ENCODE measurements around the gene GMCL2. TPM values are rescaled to one million over a fixed set of nuclear protein-coding genes. Genes with fewer than 3 reads are reported as not detected.

The GMCL2 gene
- total and polyA plus RNA-seq, 2 experiments from 2014 or later, result 0.07 TPM; not detected in 1

DNA sequence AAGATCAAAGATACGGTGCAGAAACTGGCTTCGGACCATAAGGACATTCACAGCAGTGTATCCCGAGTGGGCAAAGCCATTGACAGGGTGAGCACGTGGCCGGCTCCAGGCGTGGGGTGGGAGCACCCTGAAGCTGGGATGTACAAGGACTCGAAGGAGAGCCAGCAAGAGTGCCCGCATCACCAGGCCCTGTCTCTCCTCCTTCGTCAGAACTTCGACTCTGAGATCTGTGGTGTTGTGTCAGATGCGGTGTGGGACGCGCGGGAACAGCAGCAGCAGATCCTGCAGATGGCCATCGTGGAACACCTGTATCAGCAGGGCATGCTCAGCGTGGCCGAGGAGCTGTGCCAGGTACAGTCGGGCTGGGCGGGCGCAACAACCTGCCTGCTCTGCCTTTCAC lies 44.5 kb downstream of the GMCL2 start:
- H3K9me3 Mint-ChIP-seq, result no peaks in the 10 kb centered on the region
- H3K36me3 ChIP-seq (ENCODE audit: insufficient read depth), result peaks cover 71% of the 10 kb centered on the region
- TF ChIP-seq POLR2AphosphoS5 (IDR thresholded peaks at IDR 0.05; ENCODE audit: low read depth) (0 out of 2 replicates have a peak, but pooled peaks have one; percentile 6), CREB1 (CRISPR knock-in tag; IDR thresholded peaks at IDR 0.05; ENCODE audit: low read depth) (no peak), STAT1 (IDR thresholded peaks at IDR 0.05; ENCODE audit: unreplicated experiment) (no peak)
- 0 out of 2 replicates have a peak overlapping the region, but pooled peaks have one; percentile 51 for H3K27ac Mint-ChIP-seq
- peaks cover 3% of the 10 kb centered on the region for H3K79me2 ChIP-seq (replicated peaks; ENCODE audit: insufficient read depth)
- no peak overlapping the region for H3K4me2 ChIP-seq
- no peak overlapping the region for H3K4me3 Mint-ChIP-seq
- H3K27me3 Mint-ChIP-seq (ENCODE audit: insufficient read depth, low read depth, poor library complexity), result peaks cover 10% of the 10 kb centered on the region
- ATAC-seq (no peak), DNase-seq (ENCODE audit: low spot score) (no peak)
- no peak overlapping the region for H3K4me3 ChIP-seq
- peaks cover 13% of the 10 kb centered on the region for H4K20me1 ChIP-seq (replicated peaks; ENCODE audit: insufficient read depth)
- no peak overlapping the region for H2AFZ ChIP-seq
- H3K27ac ChIP-seq (ENCODE audit: low read depth), result no peak overlapping the region
- no peaks in the 10 kb centered on the region for H3K4me1 ChIP-seq (ENCODE audit: insufficient read depth)
- no peaks in the 10 kb centered on the region for H3K27me3 ChIP-seq (ENCODE audit: insufficient read depth)
- H3K9me2 ChIP-seq (ENCODE audit: insufficient read depth), result no peaks in the 10 kb centered on the region
- H3K36me3 Mint-ChIP-seq (ENCODE audit: low read depth), result peaks cover 93% of the 10 kb centered on the region
- H3K4me1 Mint-ChIP-seq, result peaks cover 4% of the 10 kb centered on the region
- peaks cover 32% of the 10 kb centered on the region for H3F3A ChIP-seq (replicated peaks; ENCODE audit: low read depth)

- peaks cover 7% of the 10 kb centered on the region for H3K79me2 ChIP-seq (replicated peaks; ENCODE audit: insufficient read depth)
- peaks cover 66% of the 10 kb centered on the region for H3K36me3 ChIP-seq (ENCODE audit: insufficient read depth)
- peaks cover 17% of the 10 kb centered on the region; the same call in 1 of the 2 replicates for H4K20me1 ChIP-seq (replicated peaks; ENCODE audit: insufficient read depth)
- no peaks in the 10 kb centered on the region for H3K9me2 ChIP-seq (ENCODE audit: insufficient read depth)
- ATAC-seq (no peak), DNase-seq (ENCODE audit: low spot score) (no peak)
- H3K27ac ChIP-seq (ENCODE audit: low read depth), result 0 out of 2 replicates have a peak overlapping the region, but pooled peaks have one; percentile 50
- peaks cover 6% of the 10 kb centered on the region for H3K27me3 Mint-ChIP-seq (ENCODE audit: insufficient read depth, low read depth, poor library complexity)
- no peaks in the 10 kb centered on the region for H3K9me3 Mint-ChIP-seq
- H2AFZ ChIP-seq, result no peak overlapping the region
- no peak for TF ChIP-seq EZH2phosphoT487 (IDR thresholded peaks at IDR 0.05; ENCODE audit: unreplicated experiment)
- TF ChIP-seq, protein P1, sequence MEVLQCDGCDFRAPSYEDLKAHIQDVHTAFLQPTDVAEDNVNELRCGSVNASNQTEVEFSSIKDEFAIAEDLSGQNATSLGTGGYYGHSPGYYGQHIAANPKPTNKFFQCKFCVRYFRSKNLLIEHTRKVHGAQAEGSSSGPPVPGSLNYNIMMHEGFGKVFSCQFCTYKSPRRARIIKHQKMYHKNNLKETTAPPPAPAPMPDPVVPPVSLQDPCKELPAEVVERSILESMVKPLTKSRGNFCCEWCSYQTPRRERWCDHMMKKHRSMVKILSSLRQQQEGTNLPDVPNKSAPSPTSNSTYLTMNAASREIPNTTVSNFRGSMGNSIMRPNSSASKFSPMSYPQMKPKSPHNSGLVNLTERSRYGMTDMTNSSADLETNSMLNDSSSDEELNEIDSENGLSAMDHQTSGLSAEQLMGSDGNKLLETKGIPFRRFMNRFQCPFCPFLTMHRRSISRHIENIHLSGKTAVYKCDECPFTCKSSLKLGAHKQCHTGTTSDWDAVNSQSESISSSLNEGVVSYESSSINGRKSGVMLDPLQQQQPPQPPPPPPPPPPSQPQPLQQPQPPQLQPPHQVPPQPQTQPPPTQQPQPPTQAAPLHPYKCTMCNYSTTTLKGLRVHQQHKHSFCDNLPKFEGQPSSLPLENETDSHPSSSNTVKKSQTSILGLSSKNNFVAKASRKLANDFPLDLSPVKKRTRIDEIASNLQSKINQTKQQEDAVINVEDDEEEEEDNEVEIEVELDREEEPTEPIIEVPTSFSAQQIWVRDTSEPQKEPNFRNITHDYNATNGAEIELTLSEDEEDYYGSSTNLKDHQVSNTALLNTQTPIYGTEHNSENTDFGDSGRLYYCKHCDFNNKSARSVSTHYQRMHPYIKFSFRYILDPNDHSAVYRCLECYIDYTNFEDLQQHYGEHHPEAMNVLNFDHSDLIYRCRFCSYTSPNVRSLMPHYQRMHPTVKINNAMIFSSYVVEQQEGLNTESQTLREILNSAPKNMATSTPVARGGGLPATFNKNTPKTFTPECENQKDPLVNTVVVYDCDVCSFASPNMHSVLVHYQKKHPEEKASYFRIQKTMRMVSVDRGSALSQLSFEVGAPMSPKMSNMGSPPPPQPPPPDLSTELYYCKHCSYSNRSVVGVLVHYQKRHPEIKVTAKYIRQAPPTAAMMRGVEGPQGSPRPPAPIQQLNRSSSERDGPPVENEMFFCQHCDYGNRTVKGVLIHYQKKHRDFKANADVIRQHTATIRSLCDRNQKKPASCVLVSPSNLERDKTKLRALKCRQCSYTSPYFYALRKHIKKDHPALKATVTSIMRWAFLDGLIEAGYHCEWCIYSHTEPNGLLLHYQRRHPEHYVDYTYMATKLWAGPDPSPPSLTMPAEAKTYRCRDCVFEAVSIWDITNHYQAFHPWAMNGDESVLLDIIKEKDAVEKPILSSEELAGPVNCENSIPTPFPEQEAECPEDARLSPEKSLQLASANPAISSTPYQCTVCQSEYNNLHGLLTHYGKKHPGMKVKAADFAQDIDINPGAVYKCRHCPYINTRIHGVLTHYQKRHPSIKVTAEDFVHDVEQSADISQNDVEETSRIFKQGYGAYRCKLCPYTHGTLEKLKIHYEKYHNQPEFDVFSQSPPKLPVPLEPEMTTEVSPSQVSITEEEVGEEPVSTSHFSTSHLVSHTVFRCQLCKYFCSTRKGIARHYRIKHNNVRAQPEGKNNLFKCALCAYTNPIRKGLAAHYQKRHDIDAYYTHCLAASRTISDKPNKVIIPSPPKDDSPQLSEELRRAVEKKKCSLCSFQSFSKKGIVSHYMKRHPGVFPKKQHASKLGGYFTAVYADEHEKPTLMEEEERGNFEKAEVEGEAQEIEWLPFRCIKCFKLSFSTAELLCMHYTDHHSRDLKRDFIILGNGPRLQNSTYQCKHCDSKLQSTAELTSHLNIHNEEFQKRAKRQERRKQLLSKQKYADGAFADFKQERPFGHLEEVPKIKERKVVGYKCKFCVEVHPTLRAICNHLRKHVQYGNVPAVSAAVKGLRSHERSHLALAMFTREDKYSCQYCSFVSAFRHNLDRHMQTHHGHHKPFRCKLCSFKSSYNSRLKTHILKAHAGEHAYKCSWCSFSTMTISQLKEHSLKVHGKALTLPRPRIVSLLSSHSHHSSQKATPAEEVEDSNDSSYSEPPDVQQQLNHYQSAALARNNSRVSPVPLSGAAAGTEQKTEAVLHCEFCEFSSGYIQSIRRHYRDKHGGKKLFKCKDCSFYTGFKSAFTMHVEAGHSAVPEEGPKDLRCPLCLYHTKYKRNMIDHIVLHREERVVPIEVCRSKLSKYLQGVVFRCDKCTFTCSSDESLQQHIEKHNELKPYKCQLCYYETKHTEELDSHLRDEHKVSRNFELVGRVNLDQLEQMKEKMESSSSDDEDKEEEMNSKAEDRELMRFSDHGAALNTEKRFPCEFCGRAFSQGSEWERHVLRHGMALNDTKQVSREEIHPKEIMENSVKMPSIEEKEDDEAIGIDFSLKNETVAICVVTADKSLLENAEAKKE (CRISPR knock-in tag; IDR thresholded peaks at IDR 0.05), result no peak
- H3K36me3 Mint-ChIP-seq (ENCODE audit: low read depth), result peaks cover 93% of the 10 kb centered on the region
- H3K4me2 ChIP-seq, result no peak overlapping the region
- H3K4me3 ChIP-seq, result no peak overlapping the region
- H3K27ac Mint-ChIP-seq, result peak overlapping the region; percentile 43; the same call in 1 of the 2 replicates
- no peaks in the 10 kb centered on the region for H3K4me1 ChIP-seq (ENCODE audit: insufficient read depth)
- no peaks in the 10 kb centered on the region for H3K27me3 ChIP-seq (ENCODE audit: insufficient read depth)
- H3K4me1 Mint-ChIP-seq, result peaks cover 7% of the 10 kb centered on the region
- H3F3A ChIP-seq (replicated peaks; ENCODE audit: low read depth), result peaks cover 29% of the 10 kb centered on the region
- no peak overlapping the region for H3K4me3 Mint-ChIP-seq
Observed at GRCh38 chr5:178141550-178141949, 45.6 kb downstream of the GMCL2 start.

Data from GM23338 (cell line).